ENCODE results near the gene PCF11. TPM values are rescaled to one million over a fixed set of nuclear protein-coding genes. Genes with fewer than 3 reads are reported as not detected.
A peak's percentile ranks its signal among the peaks of the same experiment; 100 is the strongest.

The PCF11 gene
- total RNA-seq, 6 donors from 2014 or later: 51.2 to 117 (median 58.5) TPM

GRCh38 chr11:83116015-83116641 lies 40.8 kb upstream of the PCF11 start:
- H3K27ac ChIP-seq: no peak overlapping the region
- WGBS, 2 donors: 88 to 91% methylated on average over 3 of the region's 3 CpGs
- H3K36me3 ChIP-seq: no peaks in the 10 kb centered on the region
- DNase-seq: no peak
- peak in 1 of 2 donors; percentile 16 for ATAC-seq (ENCODE audit: low FRiP score in 2 of 2)
- TF ChIP-seq CTCF (IDR thresholded peaks at IDR 0.05) (no peak), POLR2AphosphoS5 (IDR thresholded peaks at IDR 0.05) (no peak), POLR2A (IDR thresholded peaks at IDR 0.05) (no peak), EP300 (IDR thresholded peaks at IDR 0.05) (no peak)
- H3K27me3 ChIP-seq: no peaks in the 10 kb centered on the region
- peaks cover 5 to 12% (median 7%) of the 10 kb centered on the region in 4 donors for H3K4me1 ChIP-seq
- H3K9me3 ChIP-seq: no peaks in the 10 kb centered on the region
- H3K4me3 ChIP-seq: no peak overlapping the region

GRCh38 chr11:83118814-83119213 lies 38.1 kb upstream of the PCF11 start:
- TF ChIP-seq POLR2AphosphoS5 (IDR thresholded peaks at IDR 0.05) (no peak), EP300 (IDR thresholded peaks at IDR 0.05) (no peak), POLR2A (IDR thresholded peaks at IDR 0.05) (no peak), CTCF (IDR thresholded peaks at IDR 0.05) (no peak)
- H3K4me1 ChIP-seq: peaks cover 5 to 12% (median 7%) of the 10 kb centered on the region in 4 donors
- no peaks in the 10 kb centered on the region for H3K36me3 ChIP-seq
- no peaks in the 10 kb centered on the region for H3K27me3 ChIP-seq
- no peak for DNase-seq
- ATAC-seq (ENCODE audit: low FRiP score in 2 of 2): no peak
- no peak overlapping the region for H3K27ac ChIP-seq
- no peaks in the 10 kb centered on the region for H3K9me3 ChIP-seq
- no peak overlapping the region for H3K4me3 ChIP-seq

GRCh38 chr11:83119216-83119615 lies 37.7 kb upstream of the PCF11 start:
- TF ChIP-seq EP300 (IDR thresholded peaks at IDR 0.05) (no peak), POLR2AphosphoS5 (IDR thresholded peaks at IDR 0.05) (no peak), CTCF (IDR thresholded peaks at IDR 0.05) (no peak), POLR2A (IDR thresholded peaks at IDR 0.05) (no peak)
- peaks cover 5 to 12% (median 7%) of the 10 kb centered on the region in 4 donors for H3K4me1 ChIP-seq
- ATAC-seq (ENCODE audit: low FRiP score in 2 of 2) (no peak), DNase-seq (no peak)
- H3K27me3 ChIP-seq: no peaks in the 10 kb centered on the region
- no peaks in the 10 kb centered on the region for H3K9me3 ChIP-seq
- no peak overlapping the region for H3K4me3 ChIP-seq
- no peaks in the 10 kb centered on the region for H3K36me3 ChIP-seq
- 73 to 84% methylated on average over 3 of the region's 3 CpGs for WGBS, 2 donors
- no peak overlapping the region for H3K27ac ChIP-seq

GRCh38 chr11:83120327-83120726 lies 36.6 kb upstream of the PCF11 start:
- H3K4me3 ChIP-seq: no peak overlapping the region
- H3K4me1 ChIP-seq: peaks cover 4 to 12% (median 7%) of the 10 kb centered on the region in 4 donors
- H3K27me3 ChIP-seq: no peaks in the 10 kb centered on the region
- H3K27ac ChIP-seq: no peak overlapping the region
- H3K9me3 ChIP-seq: no peaks in the 10 kb centered on the region
- H3K36me3 ChIP-seq: no peaks in the 10 kb centered on the region
- TF ChIP-seq CTCF (IDR thresholded peaks at IDR 0.05) (no peak), EP300 (IDR thresholded peaks at IDR 0.05) (no peak), POLR2AphosphoS5 (IDR thresholded peaks at IDR 0.05) (no peak), POLR2A (IDR thresholded peaks at IDR 0.05) (no peak)
- ATAC-seq (ENCODE audit: low FRiP score in 2 of 2) (no peak), DNase-seq (no peak)

- DNase-seq (no peak), ATAC-seq (ENCODE audit: low FRiP score in 2 of 2) (no peak)
- Histone ChIP-seq H3K4me1 (peaks cover 0 to 3% (median 0%) of the 10 kb centered on the region in 4 donors), H3K27me3 (no peaks in the 10 kb centered on the region), H3K9me3 (no peaks in the 10 kb centered on the region), H3K4me3 (no peak overlapping the region), H3K36me3 (no peaks in the 10 kb centered on the region), H3K27ac (no peak overlapping the region)
- TF ChIP-seq CTCF (IDR thresholded peaks at IDR 0.05) (no peak), EP300 (IDR thresholded peaks at IDR 0.05) (no peak)
Observed at GRCh38 chr11:83122050-83122449, 34.9 kb upstream of the PCF11 start.

Measured in upper lobe of left lung (tissue), 6 donors.